ENCODE results near the gene CPSF4L. TPM values are rescaled to one million over a fixed set of nuclear protein-coding genes. Genes with fewer than 3 reads are reported as not detected.

The CPSF4L gene
- total and polyA plus RNA-seq, 2 of the 13 experiments (the other 11 are each of a cell fraction or from before 2014, with no cell fraction given): 0.73 to 1.6 TPM

GRCh38 chr17:73304971-73305812, 43.5 kb upstream of the CPSF4L start (continued):
- TF ChIP-seq CTCF (CRISPR knock-in tag; IDR thresholded peaks at IDR 0.05) (peak; percentile 22; the same call in 1 of the 2 replicates), ZNF687 (CRISPR knock-in tag; IDR thresholded peaks at IDR 0.05) (peak; percentile 62), XRCC5 (optimal IDR thresholded peaks at IDR 0.05; ENCODE audit: low read length) (peak; percentile 19), NFAT5 (CRISPR knock-in tag; IDR thresholded peaks at IDR 0.05) (no peak), FOXO1 (CRISPR knock-in tag; IDR thresholded peaks at IDR 0.05) (no peak), ZXDC (CRISPR knock-in tag; IDR thresholded peaks at IDR 0.05) (no peak)

Measured in HepG2 (cell line).